Trophoblast cell (in vitro differentiated cells and primary cell): ENCODE results near the gene DIMT1.

Experiments used
- DNase-seq, 2 donors: peaks; one replicate each; pipeline ENCODE4 v3.0.0-alpha.2; 2016
- H2AFZ ChIP-seq: 2 replicates; pipeline ENCODE4 v1.6.1; 2013; ENCODE audit warnings: low read length, moderate library complexity, mild to moderate bottlenecking; ENCODE audit not compliant: insufficient read depth, poor library complexity
- H2AK5ac ChIP-seq: 2 replicates; pipeline ENCODE4 v1.6.1; 2013; ENCODE audit warnings: mild to moderate bottlenecking, low read length
- H2BK120ac ChIP-seq: 2 replicates; pipeline ENCODE4 v1.6.1; 2013; ENCODE audit warnings: low read length, mild to moderate bottlenecking, moderate library complexity; ENCODE audit not compliant: insufficient read depth, poor library complexity
- H2BK12ac ChIP-seq: 2 replicates; pipeline ENCODE4 v1.6.1; 2013; ENCODE audit warnings: mild to moderate bottlenecking, low read length, moderate library complexity
- H2BK5ac ChIP-seq: 2 replicates; pipeline ENCODE4 v1.6.1; 2013; ENCODE audit warnings: low read length, low read depth, moderate library complexity, mild to moderate bottlenecking; ENCODE audit not compliant: poor library complexity
- H3K14ac ChIP-seq: 2 replicates; pipeline ENCODE4 v1.6.1; 2013; ENCODE audit warnings: mild to moderate bottlenecking, low read length
- H3K18ac ChIP-seq: 2 replicates; pipeline ENCODE4 v1.6.1; 2013; ENCODE audit warnings: mild to moderate bottlenecking, low read length
- H3K23ac ChIP-seq: 2 replicates; pipeline ENCODE4 v1.6.1; 2013; ENCODE audit warnings: low read length
- H3K27ac ChIP-seq: 2 replicates; pipeline ENCODE4 v1.5.1; 2013; ENCODE audit warnings: low read depth, mild to moderate bottlenecking, inconsistent platforms, low read length, moderate library complexity
- H3K27me3 ChIP-seq: 2 replicates; pipeline ENCODE4 v1.6.1; 2013; ENCODE audit warnings: inconsistent platforms, mild to moderate bottlenecking, low read length, moderate library complexity; ENCODE audit not compliant: insufficient read depth
- H3K36me3 ChIP-seq, 2 experiments: 1 replicate in 1 of 2; 2 replicates in 1 of 2; pipeline ENCODE4 v1.6.1; 2013; ENCODE audit warnings: low read length in 2 of 2, mild to moderate bottlenecking in 2 of 2, moderate library complexity in 1 of 2; ENCODE audit not compliant: insufficient read depth in 2 of 2, control insufficient read depth in 1 of 2
- H3K4ac ChIP-seq: 2 replicates; pipeline ENCODE4 v1.6.1; 2013; ENCODE audit warnings: low read depth, mild to moderate bottlenecking, low read length, moderate library complexity
- H3K4me1 ChIP-seq, 2 experiments: 1 replicate in 1 of 2; 2 replicates in 1 of 2; pipeline ENCODE4 v1.6.1; 2013; ENCODE audit warnings: low read length in 2 of 2, mild to moderate bottlenecking in 2 of 2, moderate library complexity in 1 of 2; ENCODE audit not compliant: insufficient read depth in 2 of 2, control insufficient read depth in 1 of 2
- H3K4me2 ChIP-seq: 2 replicates; pipeline ENCODE4 v1.6.1; 2013; ENCODE audit warnings: inconsistent platforms, mild to moderate bottlenecking, low read length, moderate library complexity
- H3K4me3 ChIP-seq: 2 replicates; pipeline ENCODE4 v1.5.1; 2013; ENCODE audit warnings: mild to moderate bottlenecking, low read depth, low read length, inconsistent platforms
- H3K79me1 ChIP-seq: one replicate; pipeline ENCODE4 v1.6.1; 2013; ENCODE audit warnings: low read length
- H3K79me2 ChIP-seq: 2 replicates; pipeline ENCODE4 v1.6.1; 2013; ENCODE audit warnings: low read length, mild to moderate bottlenecking; ENCODE audit not compliant: control insufficient read depth, insufficient read depth, poor library complexity
- H3K9ac ChIP-seq: 2 replicates; pipeline ENCODE4 v1.6.1; 2013; ENCODE audit warnings: mild to moderate bottlenecking, low read length
- H3K9me3 ChIP-seq: 2 replicates; pipeline ENCODE4 v1.6.1; 2013; ENCODE audit warnings: low read depth, mild to moderate bottlenecking, control low read depth, inconsistent platforms, low read length; ENCODE audit not compliant: insufficient read depth
- H4K12ac ChIP-seq: 2 replicates; pipeline ENCODE4 v1.6.1; 2013; ENCODE audit warnings: low read depth, mild to moderate bottlenecking, low read length, moderate library complexity
- H4K8ac ChIP-seq: 2 replicates; pipeline ENCODE4 v1.6.1; 2013; ENCODE audit warnings: low read depth, mild to moderate bottlenecking, low read length, moderate library complexity
- H4K91ac ChIP-seq: one replicate; pipeline ENCODE4 v1.6.1; 2013; ENCODE audit warnings: low read depth, mild to moderate bottlenecking, low read length, moderate library complexity
- WGBS: extraction: QIAGEN DNeasy Blood & Tissue Kit; methylation state at CpG from one replicate; pipeline ENCODE4 v1.1.7; 2013; ENCODE audit warnings: missing lambda C conversion rate; ENCODE audit not compliant: insufficient read length, insufficient coverage; ENCODE audit errors: extremely low coverage; 5-methylcytosine and 5-hydroxymethylcytosine counted together

DIMT1 gene

DNA sequence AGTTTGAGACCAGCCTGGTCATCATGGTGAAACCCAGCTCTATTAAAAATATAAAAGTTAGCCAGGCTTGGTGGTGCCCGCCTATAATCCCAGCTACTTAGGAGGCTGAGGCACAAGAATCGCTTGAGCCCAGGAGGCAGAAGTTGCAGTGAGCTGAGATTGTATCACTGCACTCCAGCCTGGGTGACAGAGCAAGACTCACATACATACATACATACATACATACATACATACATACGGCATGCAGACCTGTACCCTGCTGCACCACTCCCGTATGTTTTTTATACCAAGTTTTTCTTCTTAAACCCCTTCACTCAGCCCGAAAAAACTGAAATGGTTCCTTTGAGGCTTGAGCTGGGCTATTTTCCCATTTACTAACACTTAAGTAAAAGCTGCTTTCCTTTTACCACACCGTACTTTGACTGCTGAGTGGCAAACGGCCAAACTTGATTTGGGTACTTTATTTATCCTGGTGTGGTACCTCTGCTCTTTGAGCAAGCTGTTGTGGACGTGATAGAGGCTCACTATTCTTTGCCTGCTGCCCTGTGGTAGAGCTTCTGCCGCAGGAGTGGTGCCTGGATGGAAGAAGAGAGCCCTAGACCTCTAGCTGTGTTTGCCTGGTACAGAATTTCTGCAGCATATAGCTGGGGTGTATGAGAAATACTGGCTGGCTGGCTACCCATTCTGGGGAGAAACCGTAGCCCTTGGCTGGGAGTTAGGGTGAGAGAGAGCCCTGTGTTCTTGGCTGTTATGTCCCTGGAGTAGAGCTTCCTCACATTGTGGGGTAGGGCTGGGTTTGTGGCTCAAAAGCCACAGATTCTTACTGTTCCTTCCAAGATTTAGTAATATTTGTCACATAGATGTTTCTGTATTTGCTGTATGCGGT is 28.3 kb upstream of the DIMT1 start:
- Histone ChIP-seq H3K27me3 (no peaks in the 10 kb centered on the region), H3K79me2 (peaks cover 2% of the 10 kb centered on the region), H2AFZ (no peak overlapping the region), H3K4me1 (no peaks in the 10 kb centered on the region), H3K14ac (no peak overlapping the region), H2BK5ac (no peak overlapping the region), H3K4ac (no peak overlapping the region), H3K23ac (no peak overlapping the region), H3K27ac (no peak overlapping the region), H3K4me2 (no peak overlapping the region), H3K4me3 (no peak overlapping the region), H3K9ac (no peak overlapping the region), H3K18ac (no peak overlapping the region), H2BK120ac (no peak overlapping the region), H3K79me1 (no peaks in the 10 kb centered on the region), H3K9me3 (no peaks in the 10 kb centered on the region), H4K8ac (no peak overlapping the region), H3K36me3 (no peaks in the 10 kb centered on the region), H2BK12ac (no peak overlapping the region), H4K91ac (no peak overlapping the region), H4K12ac (peak overlapping the region; percentile 72), H2AK5ac (no peak overlapping the region)
- WGBS: no CpG with 5 or more reads among the region's 11 CpGs
- DNase-seq: no peak

DNA sequence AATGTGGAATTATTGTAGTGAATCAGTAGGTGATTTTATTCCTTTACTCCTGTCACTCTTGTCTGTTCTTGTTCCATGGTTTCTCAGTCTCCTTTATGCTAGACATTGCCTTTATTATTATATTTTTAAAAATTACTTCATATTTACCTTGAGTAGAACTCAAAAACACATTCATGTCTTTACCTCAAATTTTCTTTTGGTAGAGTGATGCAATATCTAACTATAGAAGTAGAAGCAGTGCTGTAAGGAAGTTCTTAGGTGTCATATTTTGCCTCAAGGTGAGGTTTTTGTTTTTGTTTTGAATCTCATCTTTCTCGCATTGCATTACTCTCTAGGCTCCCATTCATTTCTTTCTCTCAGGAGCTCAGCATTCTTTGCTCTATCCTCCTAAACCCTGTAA is 21.1 kb upstream of the DIMT1 start:
- Histone ChIP-seq H3K79me1 (no peaks in the 10 kb centered on the region), H3K14ac (no peak overlapping the region), H2BK120ac (no peak overlapping the region), H2BK5ac (no peak overlapping the region), H2BK12ac (no peak overlapping the region), H3K4me1 (no peaks in the 10 kb centered on the region), H3K79me2 (no peaks in the 10 kb centered on the region), H2AK5ac (no peak overlapping the region), H4K8ac (no peak overlapping the region), H3K27me3 (no peaks in the 10 kb centered on the region), H3K27ac (no peak overlapping the region), H3K9ac (no peak overlapping the region), H3K36me3 (peaks cover 0 to 2% of the 10 kb centered on the region in 2 experiments), H3K23ac (no peak overlapping the region), H4K12ac (no peak overlapping the region), H3K18ac (no peak overlapping the region), H2AFZ (no peak overlapping the region), H3K4me3 (no peak overlapping the region), H3K9me3 (no peaks in the 10 kb centered on the region), H3K4ac (no peak overlapping the region), H3K4me2 (no peak overlapping the region), H4K91ac (no peak overlapping the region)
- no CpG with 5 or more reads among the region's 1 CpG for WGBS
- no peak for DNase-seq

- no peak overlapping the region for H3K4me2 ChIP-seq
- H3K9ac ChIP-seq: no peak overlapping the region
- H2AK5ac ChIP-seq: no peak overlapping the region
- no peaks in the 10 kb centered on the region for H3K79me1 ChIP-seq
- no peak overlapping the region for H2BK12ac ChIP-seq
- H3K4me3 ChIP-seq: no peak overlapping the region
- no CpG with 5 or more reads among the region's 1 CpG for WGBS
- no peak overlapping the region for H3K4ac ChIP-seq
- no peaks in the 10 kb centered on the region for H3K4me1 ChIP-seq
- H2BK120ac ChIP-seq: no peak overlapping the region
- H3K14ac ChIP-seq: no peak overlapping the region
- H3K18ac ChIP-seq: no peak overlapping the region
- no peaks in the 10 kb centered on the region for H3K79me2 ChIP-seq
- no peak overlapping the region for H2AFZ ChIP-seq
- peaks cover 0 to 2% of the 10 kb centered on the region in 2 experiments for H3K36me3 ChIP-seq
- H3K27ac ChIP-seq: no peak overlapping the region
- H3K23ac ChIP-seq: no peak overlapping the region
- H4K12ac ChIP-seq: no peak overlapping the region
- no peak overlapping the region for H2BK5ac ChIP-seq
- no peak overlapping the region for H4K91ac ChIP-seq
- H3K27me3 ChIP-seq: no peaks in the 10 kb centered on the region
- H4K8ac ChIP-seq: no peak overlapping the region
- no peak for DNase-seq
- H3K9me3 ChIP-seq: no peaks in the 10 kb centered on the region
These were observed 17.7 kb upstream of the DIMT1 start for GRCh38 chr5:62421414-62421813.

- Histone ChIP-seq H3K23ac (no peak overlapping the region), H3K4me3 (no peak overlapping the region), H3K4me2 (no peak overlapping the region), H4K91ac (no peak overlapping the region), H4K12ac (no peak overlapping the region), H3K27ac (no peak overlapping the region), H3K79me2 (no peaks in the 10 kb centered on the region), H2AFZ (no peak overlapping the region), H2BK12ac (no peak overlapping the region), H2AK5ac (no peak overlapping the region), H3K9ac (no peak overlapping the region), H3K79me1 (no peaks in the 10 kb centered on the region), H3K4ac (peak overlapping the region; percentile 87), H3K27me3 (no peaks in the 10 kb centered on the region), H3K18ac (no peak overlapping the region), H3K14ac (no peak overlapping the region), H2BK5ac (no peak overlapping the region), H3K4me1 (no peaks in the 10 kb centered on the region), H4K8ac (no peak overlapping the region), H2BK120ac (no peak overlapping the region), H3K9me3 (no peaks in the 10 kb centered on the region), H3K36me3 (peaks cover 0 to 2% of the 10 kb centered on the region in 2 experiments)
- WGBS: no CpG with 5 or more reads among the region's 3 CpGs
- DNase-seq: no peak
These were observed 15.9 kb upstream of the DIMT1 start for GRCh38 chr5:62419609-62420008.
